Adrenal gland (tissue), 5 donors: Measurements from ENCODE around the gene TROAP.

ENCODE experiments used
- POLR2A ChIP-seq, 2 donors: fragments of 450-650 bp; IDR thresholded peaks; one replicate each; pipeline ENCODE4 v1.6.1; 2017; ENCODE audit warnings: antibody characterized with exemption in 2 of 2, mild to moderate bottlenecking in 2 of 2, moderate library complexity in 1 of 2
- TF ChIP-seq, protein P1 (sequence below), 6 experiments: fragments of 450-650 bp in 4 of 6; fragments of 200-600 bp in 2 of 6; sonication (generic) in 1 of 6; IDR thresholded peaks; 1 replicate in 5 of 6; 2 replicates in 1 of 6; pipeline versions ENCODE4 v1.5.1 to v1.8.0; 2016 to 2021; ENCODE audit warnings: antibody characterized with exemption in 6 of 6, mild to moderate bottlenecking in 2 of 6, moderate library complexity in 1 of 6
- donor health status: DM: no; HTN: no; CAD: no.

DNA sequence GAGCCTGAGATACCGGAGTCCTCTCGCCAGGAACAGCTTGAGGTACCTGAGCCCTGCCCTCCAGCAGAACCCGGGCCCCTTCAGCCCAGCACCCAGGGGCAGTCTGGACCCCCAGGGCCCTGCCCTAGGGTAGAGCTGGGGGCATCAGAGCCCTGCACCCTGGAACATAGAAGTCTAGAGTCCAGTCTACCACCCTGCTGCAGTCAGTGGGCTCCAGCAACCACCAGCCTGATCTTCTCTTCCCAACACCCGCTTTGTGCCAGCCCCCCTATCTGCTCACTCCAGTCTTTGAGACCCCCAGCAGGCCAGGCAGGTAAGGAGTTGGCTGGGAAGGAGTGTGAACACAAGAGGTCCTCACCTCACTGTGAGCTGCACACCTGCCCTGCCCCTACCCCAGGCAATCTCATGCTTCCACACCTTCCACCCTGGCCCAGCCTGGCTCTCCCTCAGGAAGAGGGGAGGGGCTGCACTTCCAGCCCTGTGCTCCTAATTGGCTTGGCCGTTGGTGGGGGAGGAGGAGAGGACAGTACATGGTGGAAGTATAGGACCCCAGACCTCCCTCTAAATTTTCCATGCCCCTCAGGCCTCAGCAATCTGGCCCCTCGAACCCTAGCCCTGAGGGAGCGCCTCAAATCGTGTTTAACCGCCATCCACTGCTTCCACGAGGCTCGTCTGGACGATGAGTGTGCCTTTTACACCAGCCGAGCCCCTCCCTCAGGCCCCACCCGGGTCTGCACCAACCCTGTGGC is 7.8 kb downstream of the TROAP start:
- TF ChIP-seq POLR2A (IDR thresholded peaks at IDR 0.05) = no peak
- TF ChIP-seq, protein P1, sequence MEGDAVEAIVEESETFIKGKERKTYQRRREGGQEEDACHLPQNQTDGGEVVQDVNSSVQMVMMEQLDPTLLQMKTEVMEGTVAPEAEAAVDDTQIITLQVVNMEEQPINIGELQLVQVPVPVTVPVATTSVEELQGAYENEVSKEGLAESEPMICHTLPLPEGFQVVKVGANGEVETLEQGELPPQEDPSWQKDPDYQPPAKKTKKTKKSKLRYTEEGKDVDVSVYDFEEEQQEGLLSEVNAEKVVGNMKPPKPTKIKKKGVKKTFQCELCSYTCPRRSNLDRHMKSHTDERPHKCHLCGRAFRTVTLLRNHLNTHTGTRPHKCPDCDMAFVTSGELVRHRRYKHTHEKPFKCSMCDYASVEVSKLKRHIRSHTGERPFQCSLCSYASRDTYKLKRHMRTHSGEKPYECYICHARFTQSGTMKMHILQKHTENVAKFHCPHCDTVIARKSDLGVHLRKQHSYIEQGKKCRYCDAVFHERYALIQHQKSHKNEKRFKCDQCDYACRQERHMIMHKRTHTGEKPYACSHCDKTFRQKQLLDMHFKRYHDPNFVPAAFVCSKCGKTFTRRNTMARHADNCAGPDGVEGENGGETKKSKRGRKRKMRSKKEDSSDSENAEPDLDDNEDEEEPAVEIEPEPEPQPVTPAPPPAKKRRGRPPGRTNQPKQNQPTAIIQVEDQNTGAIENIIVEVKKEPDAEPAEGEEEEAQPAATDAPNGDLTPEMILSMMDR (IDR thresholded peaks at IDR 0.05) = no peak
